Measurements from ENCODE around the gene TRIM65.

DNA sequence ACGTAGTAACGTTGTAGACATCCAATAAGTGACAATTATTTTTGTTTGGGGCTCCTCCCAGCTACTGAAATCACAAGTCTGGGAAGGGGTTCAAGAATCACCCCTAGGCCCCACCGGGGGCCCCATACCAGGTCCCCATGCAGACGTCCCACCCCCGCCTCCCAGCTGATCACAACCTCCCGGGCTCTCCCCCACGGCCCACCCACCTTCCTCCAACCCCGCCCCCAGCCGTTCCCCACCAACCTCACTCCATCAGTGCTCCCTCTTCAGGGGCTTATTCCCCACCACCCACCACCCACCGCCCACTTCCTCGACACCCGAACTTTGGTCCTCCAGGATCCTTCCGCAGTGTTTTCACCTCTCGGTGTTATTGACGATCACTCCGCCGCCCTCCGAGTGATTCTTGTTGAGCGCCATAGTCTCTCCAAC lies 41.9 kb downstream of the TRIM65 start:
- TF ChIP-seq, protein P1, sequence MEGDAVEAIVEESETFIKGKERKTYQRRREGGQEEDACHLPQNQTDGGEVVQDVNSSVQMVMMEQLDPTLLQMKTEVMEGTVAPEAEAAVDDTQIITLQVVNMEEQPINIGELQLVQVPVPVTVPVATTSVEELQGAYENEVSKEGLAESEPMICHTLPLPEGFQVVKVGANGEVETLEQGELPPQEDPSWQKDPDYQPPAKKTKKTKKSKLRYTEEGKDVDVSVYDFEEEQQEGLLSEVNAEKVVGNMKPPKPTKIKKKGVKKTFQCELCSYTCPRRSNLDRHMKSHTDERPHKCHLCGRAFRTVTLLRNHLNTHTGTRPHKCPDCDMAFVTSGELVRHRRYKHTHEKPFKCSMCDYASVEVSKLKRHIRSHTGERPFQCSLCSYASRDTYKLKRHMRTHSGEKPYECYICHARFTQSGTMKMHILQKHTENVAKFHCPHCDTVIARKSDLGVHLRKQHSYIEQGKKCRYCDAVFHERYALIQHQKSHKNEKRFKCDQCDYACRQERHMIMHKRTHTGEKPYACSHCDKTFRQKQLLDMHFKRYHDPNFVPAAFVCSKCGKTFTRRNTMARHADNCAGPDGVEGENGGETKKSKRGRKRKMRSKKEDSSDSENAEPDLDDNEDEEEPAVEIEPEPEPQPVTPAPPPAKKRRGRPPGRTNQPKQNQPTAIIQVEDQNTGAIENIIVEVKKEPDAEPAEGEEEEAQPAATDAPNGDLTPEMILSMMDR (IDR thresholded peaks at IDR 0.05; ENCODE audit: low read depth, low read length): no peak
- no peak for TF ChIP-seq EZH2phosphoT487 (IDR thresholded peaks at IDR 0.05; ENCODE audit: low read depth)

Data from OCI-LY3 (cell line).